Endothelial cell of umbilical vein (primary cell): ENCODE measurements around the gene PIN1. TPM values are rescaled to one million over a fixed set of nuclear protein-coding genes. Genes with fewer than 3 reads are reported as not detected.

Source experiments
- BruUV-seq: library from RNA; stranded (reverse); fragments of 400-500 nt; replicated peaks from 2 replicates; lab custom pipeline; 2021; lab: Mats Ljungman, UMichigan
- CTCF ChIA-PET: fragments of 300-600, 350-600 bp; sonication (Branson Sonifier 250); formaldehyde crosslinking; loops from one replicate; lab custom pipeline; 2021; ENCODE audit warnings: antibody characterized with exemption, inconsistent platforms; lab: Charles Lee
- POLR2A ChIA-PET: fragments of 300-600, 350-600 bp; sonication (Branson Sonifier 250); formaldehyde crosslinking; loops from one replicate; lab custom pipeline; 2021; ENCODE audit warnings: antibody characterized with exemption, inconsistent platforms; lab: Charles Lee
- DNase-seq: peaks from one replicate; pipeline ENCODE4 v3.0.0-alpha.2; 2011; ENCODE audit warnings: low read depth, low spot score
- FAIRE-seq: peaks from 2 replicates; lab custom pipeline; 2011; peaks lifted over from hg19 to GRCh38; lab: Jason Lieb, UNC
- H2AFZ ChIP-seq: 2 replicates; pipeline ENCODE4 v1.6.0; 2012; ENCODE audit warnings: low read depth, low read length, control low read depth, inconsistent platforms
- H3K27ac ChIP-seq: 2 replicates; pipeline ENCODE4 v1.5.1; 2011; ENCODE audit warnings: low read depth, mild to moderate bottlenecking, control low read depth, low read length, moderate library complexity; ENCODE audit not compliant: insufficient read depth
- H3K27me3 ChIP-seq, 2 experiments: 2 replicates each; pipeline versions ENCODE4 v1.6.0 to v1.6.1; 2011; ENCODE audit warnings: low read length in 2 of 2, mixed read lengths in 1 of 2; ENCODE audit not compliant: control insufficient read depth in 2 of 2, insufficient read depth in 2 of 2
- H3K36me3 ChIP-seq, 2 experiments: 2 replicates in 1 of 2; 3 replicates in 1 of 2; pipeline ENCODE4 v1.5.1; 2011; ENCODE audit warnings: low read length in 2 of 2, mild to moderate bottlenecking in 1 of 2, moderate library complexity in 1 of 2; ENCODE audit not compliant: control insufficient read depth in 2 of 2, insufficient read depth in 2 of 2; ENCODE audit errors: extremely low read depth in 1 of 2
- H3K4me1 ChIP-seq: 3 replicates; pipeline ENCODE4 v1.5.1; 2011; ENCODE audit warnings: mild to moderate bottlenecking, low read length; ENCODE audit not compliant: control insufficient read depth, insufficient read depth; ENCODE audit errors: extremely low read depth
- H3K4me2 ChIP-seq: 2 replicates; pipeline ENCODE4 v1.6.1; 2011; ENCODE audit warnings: low read length, control low read depth, mixed read lengths; ENCODE audit not compliant: insufficient read depth
- H3K4me3 ChIP-seq, 3 experiments: fragments of 200-600 bp in 1 of 3; sonication (generic), shearing (Covaris generic) in 1 of 3; replicated peaks in 1 of 3; 2 replicates each; pipeline ENCODE4 v1.5.1; 2011 to 2016; ENCODE audit warnings: control low read depth in 3 of 3, low read length in 3 of 3, mild to moderate bottlenecking in 2 of 3, inconsistent platforms in 1 of 3, low read depth in 1 of 3, moderate library complexity in 1 of 3; ENCODE audit not compliant: insufficient read depth in 1 of 3
- H3K79me2 ChIP-seq: 2 replicates; pipeline ENCODE4 v1.6.0; 2012; ENCODE audit warnings: low read length, inconsistent platforms; ENCODE audit not compliant: control insufficient read depth, insufficient read depth
- H3K9ac ChIP-seq: replicated peaks from 2 replicates; pipeline ENCODE3; 2011; ENCODE audit warnings: low read length, control low read depth; ENCODE audit not compliant: insufficient read depth; ENCODE audit errors: extremely low read depth
- H3K9me1 ChIP-seq: replicated peaks from 3 replicates; pipeline ENCODE4 v1.6.0; 2011; ENCODE audit warnings: mild to moderate bottlenecking, low read length; ENCODE audit not compliant: control insufficient read depth, insufficient read depth; ENCODE audit errors: extremely low read depth
- H3K9me3 ChIP-seq: replicated peaks from 2 replicates; pipeline ENCODE4 v1.5.1; 2012; ENCODE audit warnings: low read length, inconsistent platforms; ENCODE audit not compliant: control insufficient read depth, insufficient read depth
- H4K20me1 ChIP-seq: replicated peaks from 2 replicates; pipeline ENCODE3; 2011; ENCODE audit warnings: mild to moderate bottlenecking, low read length; ENCODE audit not compliant: control insufficient read depth, insufficient read depth; ENCODE audit errors: extremely low read depth
- CTCF ChIP-seq, 2 donors: IDR thresholded peaks; 1 replicate in 1 of 2; 2 replicates in 1 of 2; pipeline ENCODE4 v1.5.1; 2011; ENCODE audit warnings: low read length in 2 of 2, mild to moderate bottlenecking in 2 of 2, moderate library complexity in 2 of 2, control low read depth in 1 of 2, inconsistent platforms in 1 of 2, low read depth in 1 of 2; ENCODE audit not compliant: insufficient read depth in 1 of 2; ENCODE audit errors: extremely low read depth in 1 of 2
- EZH2 ChIP-seq: IDR thresholded peaks from 2 replicates; pipeline ENCODE4 v1.6.1; 2012; ENCODE audit warnings: borderline replicate concordance, low read depth, mild to moderate bottlenecking, moderate library complexity, low read length, inconsistent platforms; ENCODE audit not compliant: severe bottlenecking
- FOS ChIP-seq: IDR thresholded peaks from 2 replicates; pipeline ENCODE4 v1.6.1; 2011; ENCODE audit warnings: mild to moderate bottlenecking, low read length, moderate library complexity, borderline replicate concordance; ENCODE audit not compliant: insufficient read depth
- GATA2 ChIP-seq: IDR thresholded peaks from 2 replicates; pipeline ENCODE4 v1.7.0; 2011; ENCODE audit warnings: low read depth, mild to moderate bottlenecking, moderate library complexity, mixed read lengths, low read length; ENCODE audit not compliant: insufficient read length, insufficient read depth
- JUN ChIP-seq: IDR thresholded peaks from 2 replicates; pipeline ENCODE4 v1.6.1; 2011; ENCODE audit warnings: borderline replicate concordance, low read depth; ENCODE audit not compliant: insufficient read length, insufficient read depth
- MAX ChIP-seq: IDR thresholded peaks from 2 replicates; pipeline ENCODE4 v1.6.1; 2011; ENCODE audit not compliant: insufficient read depth, insufficient read length
- MYC ChIP-seq: IDR thresholded peaks from one replicate; pipeline ENCODE4 v1.6.1; 2011; ENCODE audit warnings: mild to moderate bottlenecking, low read depth, low read length
- POLR2A ChIP-seq: IDR thresholded peaks from 2 replicates; pipeline ENCODE4 v1.6.1; 2012; ENCODE audit warnings: low read depth, mild to moderate bottlenecking, control low read depth, low read length
- POLR2AphosphoS5 ChIP-seq: IDR thresholded peaks from 2 replicates; pipeline ENCODE4 v1.6.1; 2012; ENCODE audit warnings: low read depth, mild to moderate bottlenecking, control low read depth, low read length, moderate library complexity; ENCODE audit not compliant: insufficient read depth
- dilution Hi-C: fragments of 300-500 bp; cut with MboI; formaldehyde crosslinking; loops from one replicate; pipeline ENCODE4 v1.15.0; 2019; ENCODE audit warnings: low sequenced_read_pairs; ENCODE audit not compliant: extremely low pct_ligation_motif_present
- intact Hi-C: fragments of 100-400 bp; cut with micrococcal nuclease; formaldehyde crosslinking; loops from one replicate; pipeline ENCODE4 v1.10.0; 2022
- polyA plus RNA-seq, 4 experiments: library from polyadenylated mRNA; depleted of rRNA in 3 of 4; stranded (reverse) in 3 of 4; unstranded in 1 of 4; fragments of >200 nt; gene quantifications; 2 replicates each; pipeline versions ENCODE4 v1.2.1 to v1.2.3, GENCODE V29; 2011 to 2012; ENCODE audit warnings: missing spikeins in 1 of 4
- total RNA-seq: library from RNA; stranded (reverse); gene quantifications from 2 replicates; pipeline ENCODE4 v1.2.3, GENCODE V29; 2021

Gene PIN1
- total and polyA plus RNA-seq, 2 donors (not counting 3 experiments of a cell fraction or from before 2014, with no cell fraction given), result 97.4 to 115 TPM

- BruUV-seq, result no TSS peak
- no peaks in the 10 kb centered on the region for H3K27me3 ChIP-seq
- no peak overlapping the region for H3K4me2 ChIP-seq
- TF ChIP-seq MAX, result no peak
- TF ChIP-seq JUN, result no peak
- no peak for TF ChIP-seq FOS
- TF ChIP-seq MYC, result no peak
- TF ChIP-seq GATA2, result no peak
- TF ChIP-seq CTCF (IDR thresholded peaks at IDR 0.05; ENCODE audit: extremely low read depth in 1 of 2, insufficient read depth in 1 of 2, low read depth in 1 of 2, low read length in 2 of 2), result no peak
- no peak for TF ChIP-seq EZH2
- no peak for TF ChIP-seq POLR2A
- TF ChIP-seq POLR2AphosphoS5, result no peak
- H3K9ac ChIP-seq, result no peak overlapping the region
- no peak overlapping the region for H2AFZ ChIP-seq
- no peaks in the 10 kb centered on the region for H3K9me3 ChIP-seq
- no peaks in the 10 kb centered on the region for H4K20me1 ChIP-seq
- DNase-seq (no peak), FAIRE-seq (no peak)
- POLR2A ChIA-PET, result no interaction called here
- dilution Hi-C loops, result no loop called here
- no peak overlapping the region for H3K4me3 ChIP-seq
- no peaks in the 10 kb centered on the region for H3K9me1 ChIP-seq
- intact Hi-C loops, result no loop called here
- peaks cover 5% of the 10 kb centered on the region for H3K4me1 ChIP-seq
- H3K79me2 ChIP-seq, result no peaks in the 10 kb centered on the region
- H3K36me3 ChIP-seq, result no peaks in the 10 kb centered on the region
- no peak overlapping the region for H3K27ac ChIP-seq
- CTCF ChIA-PET, result no interaction called here
Measured at GRCh38 chr19:9856609-9857008, 21.5 kb downstream of the PIN1 start.
